NCI-H1105 (cell line): ENCODE data around the gene INO80C.

Source experiments
- DNase-seq: peaks from one replicate; lab custom pipeline; 2025; lab: John Stamatoyannopoulos, UW

INO80C gene, protein sequence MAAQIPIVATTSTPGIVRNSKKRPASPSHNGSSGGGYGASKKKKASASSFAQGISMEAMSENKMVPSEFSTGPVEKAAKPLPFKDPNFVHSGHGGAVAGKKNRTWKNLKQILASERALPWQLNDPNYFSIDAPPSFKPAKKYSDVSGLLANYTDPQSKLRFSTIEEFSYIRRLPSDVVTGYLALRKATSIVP

DNA sequence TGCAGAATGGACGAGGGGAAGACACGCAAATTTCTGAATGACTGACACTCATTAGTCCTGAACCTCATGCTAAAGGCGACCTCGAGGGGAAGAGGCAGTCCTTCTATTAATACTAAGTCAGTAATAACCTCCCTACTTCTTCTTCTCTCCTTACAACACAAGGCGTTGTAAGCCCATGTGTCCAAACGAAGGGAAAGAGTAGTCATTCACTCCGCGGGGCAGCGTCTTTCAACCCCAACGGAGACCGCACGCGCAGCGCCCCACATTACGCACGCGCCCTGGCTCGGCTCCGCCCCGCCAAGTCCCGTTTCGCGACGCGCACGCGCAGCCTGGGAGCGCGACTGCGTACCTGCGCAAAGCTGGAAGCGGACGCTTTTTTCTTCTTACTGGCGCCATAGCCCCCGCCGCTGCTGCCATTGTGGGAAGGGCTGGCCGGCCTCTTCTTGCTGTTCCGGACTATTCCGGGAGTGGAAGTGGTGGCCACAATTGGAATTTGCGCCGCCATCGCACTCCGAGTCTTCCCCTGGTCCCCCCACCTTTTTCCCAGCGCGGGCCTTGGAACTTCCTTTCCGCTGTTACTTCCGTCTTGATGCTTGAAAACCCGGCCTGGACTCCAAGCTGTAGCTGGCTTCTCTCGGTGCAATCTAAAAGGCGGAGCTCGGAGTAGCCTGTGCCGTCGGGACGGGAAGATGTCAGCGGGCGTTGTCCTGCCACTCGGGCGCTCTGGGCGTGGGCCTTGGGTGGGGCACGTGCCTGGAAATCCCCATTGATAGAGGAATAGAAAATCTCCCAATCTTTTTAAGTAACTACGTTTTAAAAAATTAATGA lies at the start of gene INO80C:
Gene INO80C (minus strand): TSS at position 591 of the 828 bp plus-strand sequence. CDS start 86 bp downstream, at position 505.
- DNase-seq, result peak; percentile 93

DNA sequence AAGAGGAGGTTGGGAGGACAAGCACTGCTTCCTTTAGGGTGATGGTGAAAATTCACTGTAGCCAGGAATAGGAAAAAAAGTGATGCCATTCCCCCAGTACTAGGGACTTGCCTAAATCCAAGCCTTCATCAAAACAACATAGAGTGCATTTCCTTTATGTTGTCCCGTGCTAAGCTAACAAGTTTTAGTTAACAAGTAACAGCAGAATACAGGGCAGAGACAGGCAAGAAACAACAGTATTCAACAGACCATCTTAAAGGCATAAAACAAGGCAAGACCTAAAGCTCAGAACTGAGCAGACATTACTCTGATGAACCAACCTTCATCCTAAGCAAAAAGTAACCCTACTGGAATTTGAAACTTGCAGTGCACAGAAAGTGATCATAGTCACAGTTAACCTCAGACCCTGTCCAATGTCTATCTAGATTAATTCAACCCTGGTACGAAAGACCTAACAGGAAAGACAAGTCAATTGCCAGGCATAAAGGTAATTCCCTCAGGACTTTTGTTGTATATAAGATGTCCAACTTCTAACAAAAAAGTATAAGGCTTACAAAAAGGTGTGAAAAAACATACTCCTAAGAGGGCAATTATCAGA lies 49.3 kb upstream of the INO80C start:
- DNase-seq, result no peak

DNA sequence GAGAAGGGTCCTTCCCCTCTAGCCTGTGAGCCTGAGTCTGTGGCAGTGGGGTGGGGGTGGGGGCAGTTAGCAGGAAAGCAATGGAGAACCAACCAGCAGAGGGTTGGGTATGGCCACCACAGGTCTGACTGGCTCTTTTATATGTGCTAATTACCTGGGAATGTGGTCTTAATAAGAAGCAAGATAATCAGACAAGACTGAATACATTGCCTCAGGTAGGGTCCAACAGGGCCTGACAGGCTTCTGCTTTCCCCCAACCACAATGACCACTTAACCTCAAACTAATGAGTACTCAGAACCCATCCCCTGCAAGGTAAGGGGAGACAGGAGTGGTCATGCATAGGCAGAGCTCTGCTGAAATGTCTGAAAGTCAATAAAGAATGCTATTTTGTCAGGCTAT lies 44.6 kb upstream of the INO80C start:
- no peak for DNase-seq

DNA sequence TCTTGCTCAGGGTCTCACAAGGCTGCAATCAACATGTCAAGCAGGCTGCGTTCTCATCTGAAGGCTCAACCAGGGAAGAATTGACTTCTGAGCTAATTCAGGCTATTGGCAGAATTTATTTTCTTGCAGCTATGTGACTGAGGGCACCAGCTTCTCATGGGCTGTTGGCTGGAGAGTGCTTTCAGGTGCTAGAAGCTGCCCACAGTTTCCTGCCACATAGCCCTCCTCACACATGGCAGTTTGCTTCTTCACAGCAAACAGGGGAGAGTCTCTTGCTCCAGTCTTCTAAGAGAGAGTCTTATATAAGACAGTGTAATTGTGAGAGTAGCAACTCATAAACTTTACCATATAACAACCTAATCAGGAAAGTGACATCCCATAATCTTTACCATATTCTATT lies 37.5 kb upstream of the INO80C start:
- no peak for DNase-seq

DNA sequence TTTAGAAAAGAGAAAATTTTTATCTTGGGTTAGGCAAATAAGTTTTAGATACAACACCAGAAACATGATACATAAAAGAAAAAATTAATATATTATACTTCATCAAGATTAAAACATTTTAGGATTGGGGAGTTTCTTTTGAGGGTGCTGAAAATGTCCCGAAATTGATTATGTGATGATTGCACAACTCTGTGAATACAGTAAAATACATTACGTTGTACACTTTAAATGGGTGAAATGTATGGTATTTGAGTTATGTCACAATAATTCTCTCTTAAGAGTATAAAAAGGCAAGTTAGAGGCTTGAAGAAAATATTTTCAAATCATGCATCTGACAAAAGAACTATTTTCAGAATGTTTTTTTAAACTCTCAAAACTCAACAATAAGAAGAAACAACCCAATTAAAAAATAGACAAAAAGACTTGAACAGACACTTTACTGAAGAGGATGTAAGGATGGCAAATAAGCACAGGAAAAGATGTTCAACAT lies 36.2 kb upstream of the INO80C start:
- DNase-seq, result no peak

DNA sequence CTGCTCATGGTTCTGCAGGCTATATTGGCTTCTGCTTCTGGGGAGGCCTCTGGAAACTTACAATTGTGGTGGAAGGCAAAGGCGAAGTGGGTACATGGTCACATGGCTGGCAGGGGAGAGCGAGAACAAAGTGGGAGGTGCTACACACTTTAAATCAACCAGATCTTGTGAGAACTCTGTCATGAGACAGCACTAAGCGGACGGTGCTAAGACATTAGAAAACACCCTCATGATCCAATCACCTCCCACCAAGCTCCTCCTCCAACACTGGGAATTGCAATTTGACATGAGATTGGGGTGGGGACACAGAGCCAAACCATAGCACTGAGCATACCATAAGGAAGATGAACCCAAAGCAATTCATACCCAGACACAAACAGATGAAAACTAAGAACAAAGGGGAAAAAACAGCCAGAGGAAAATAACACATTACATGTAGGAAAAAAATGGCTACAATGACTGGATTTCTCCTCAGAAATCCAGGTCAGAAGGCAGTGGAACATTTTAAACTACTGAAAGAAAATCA lies 31.1 kb upstream of the INO80C start:
- DNase-seq, result no peak

DNA sequence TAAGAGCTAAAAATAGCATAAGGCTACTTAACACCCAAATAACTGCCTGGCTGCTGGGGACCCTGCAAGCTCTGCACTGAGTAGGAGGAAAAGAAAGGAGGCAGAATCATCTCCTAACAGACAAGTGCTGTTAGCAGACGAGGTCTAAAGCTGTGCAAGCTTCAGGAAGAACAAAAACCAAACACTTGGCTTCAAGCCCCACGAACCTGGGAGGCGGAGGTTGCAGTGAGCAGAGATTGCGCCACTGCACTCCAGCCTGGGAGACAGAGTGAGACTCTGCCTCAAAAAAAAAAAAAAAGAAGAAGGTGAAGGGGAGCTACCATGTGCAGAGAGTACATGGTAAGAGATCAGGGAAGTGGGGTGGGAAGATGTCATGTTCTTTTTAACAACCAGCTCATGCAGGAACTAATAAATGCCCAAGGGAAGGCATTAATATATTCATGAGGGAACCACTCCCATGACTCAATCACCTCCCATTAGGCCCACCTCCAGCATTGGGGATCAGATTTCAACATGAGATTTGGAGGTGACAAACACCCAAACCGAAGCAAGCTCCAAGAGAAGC lies 28.8 kb upstream of the INO80C start:
- no peak for DNase-seq

DNA sequence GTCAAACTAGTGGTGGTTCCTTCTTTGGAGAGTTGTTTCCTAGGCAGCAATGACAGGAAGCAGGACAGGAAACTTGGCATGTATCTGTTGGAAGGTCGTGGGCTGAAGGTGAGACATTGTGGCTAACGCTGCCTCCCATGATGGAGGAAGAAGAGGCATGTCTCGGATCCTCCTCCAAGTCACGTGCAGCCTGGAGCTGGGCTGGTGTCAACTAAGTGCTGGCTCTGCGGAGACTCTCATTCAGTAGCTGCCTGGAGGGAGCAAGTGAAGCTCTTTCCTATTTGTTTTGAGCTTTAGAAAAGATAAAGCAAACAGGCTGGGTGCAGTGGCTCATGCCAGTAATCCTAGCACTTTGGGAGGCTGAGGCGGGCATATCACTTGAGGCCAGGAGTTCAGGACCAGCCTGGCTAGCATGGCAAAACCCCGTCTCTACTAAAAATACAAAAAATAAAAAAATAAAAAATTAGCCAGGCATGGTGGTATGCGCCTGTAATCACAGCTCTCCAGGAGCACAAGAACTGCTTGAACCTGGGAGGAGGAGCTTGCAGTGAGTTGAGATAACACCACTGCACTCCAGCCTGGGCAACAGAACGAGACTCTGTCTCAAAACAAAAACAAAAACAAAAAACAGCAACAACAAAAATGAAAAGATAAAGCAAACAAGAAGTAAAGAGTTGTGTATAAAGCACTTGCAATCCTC lies 28.2 kb upstream of the INO80C start:
- DNase-seq, result no peak

DNA sequence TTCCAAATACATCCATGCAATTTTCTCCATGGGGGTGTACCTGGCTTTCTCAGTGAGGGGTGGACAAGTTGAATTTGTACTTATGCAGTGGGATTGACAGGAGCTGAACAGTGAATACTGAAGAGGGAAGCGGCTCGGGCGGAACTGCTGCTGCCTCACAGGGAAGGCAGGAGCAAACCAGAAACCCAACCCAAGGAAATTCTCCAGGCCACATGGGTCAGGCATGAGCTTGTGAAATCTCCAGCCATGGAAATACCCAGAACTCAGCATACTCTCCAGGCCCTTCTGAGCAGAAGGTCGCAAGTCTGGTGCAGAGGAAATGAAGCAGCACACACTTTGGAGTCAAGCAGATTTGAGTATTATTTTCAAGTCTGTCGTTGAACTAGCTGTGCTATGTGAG lies 26.5 kb upstream of the INO80C start:
- no peak for DNase-seq

DNA sequence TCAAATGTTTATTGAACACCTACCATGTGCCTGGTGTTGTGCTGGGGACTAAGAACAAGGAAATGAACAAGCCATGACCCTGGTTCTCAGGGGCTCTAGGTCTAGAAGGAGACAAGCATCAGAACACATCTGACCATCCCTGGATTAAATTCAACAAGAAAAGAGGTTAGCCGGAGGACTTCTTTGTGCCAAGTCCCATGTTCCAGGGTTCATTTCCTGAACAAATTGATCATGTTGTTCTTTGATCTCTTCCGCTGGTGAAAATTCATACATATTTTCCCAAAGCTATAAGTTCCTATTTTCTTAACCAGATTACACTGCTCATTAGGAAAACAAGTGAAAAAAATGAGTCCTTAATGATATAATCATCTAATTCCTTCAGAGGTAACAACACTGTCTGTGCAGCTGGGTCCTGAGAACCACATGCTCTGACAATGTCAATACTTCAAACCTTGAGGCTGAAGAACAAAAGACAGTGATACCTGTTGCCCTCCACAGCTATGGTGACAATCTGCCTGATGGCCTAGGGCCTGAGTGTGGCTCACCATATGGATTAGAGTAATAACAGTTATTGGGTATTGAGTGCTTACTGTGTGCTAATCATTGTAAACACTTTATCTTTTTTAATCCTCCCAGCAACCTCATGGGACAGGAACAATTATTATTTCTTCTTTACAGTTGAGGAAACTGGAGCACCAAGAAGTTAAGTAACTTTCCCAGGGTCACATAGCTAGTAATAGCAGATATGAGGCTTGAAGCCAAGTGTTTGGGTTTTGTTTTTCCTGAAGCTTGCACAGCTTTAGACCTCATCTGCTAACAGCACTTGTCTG lies 24.6 kb upstream of the INO80C start:
- DNase-seq, result no peak

DNA sequence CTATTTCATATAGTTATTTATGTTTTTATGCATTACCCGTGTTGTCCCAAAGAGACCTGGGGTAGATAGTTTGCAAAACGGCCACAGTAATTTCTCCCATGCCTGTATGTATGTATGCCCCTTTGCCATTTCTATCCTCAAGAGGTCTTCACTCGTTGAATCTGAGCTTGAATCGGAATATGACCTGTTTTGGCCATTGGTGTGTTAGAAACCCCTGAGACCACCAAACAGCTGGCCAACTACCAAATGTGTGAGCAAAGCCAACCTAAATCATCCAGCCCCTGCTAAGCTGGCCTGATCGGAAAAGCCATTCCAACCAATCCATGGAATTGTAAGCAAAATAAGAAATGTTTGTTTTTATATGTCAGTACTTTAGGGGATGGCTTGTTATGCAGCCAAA lies 23.4 kb upstream of the INO80C start:
- no peak for DNase-seq

DNA sequence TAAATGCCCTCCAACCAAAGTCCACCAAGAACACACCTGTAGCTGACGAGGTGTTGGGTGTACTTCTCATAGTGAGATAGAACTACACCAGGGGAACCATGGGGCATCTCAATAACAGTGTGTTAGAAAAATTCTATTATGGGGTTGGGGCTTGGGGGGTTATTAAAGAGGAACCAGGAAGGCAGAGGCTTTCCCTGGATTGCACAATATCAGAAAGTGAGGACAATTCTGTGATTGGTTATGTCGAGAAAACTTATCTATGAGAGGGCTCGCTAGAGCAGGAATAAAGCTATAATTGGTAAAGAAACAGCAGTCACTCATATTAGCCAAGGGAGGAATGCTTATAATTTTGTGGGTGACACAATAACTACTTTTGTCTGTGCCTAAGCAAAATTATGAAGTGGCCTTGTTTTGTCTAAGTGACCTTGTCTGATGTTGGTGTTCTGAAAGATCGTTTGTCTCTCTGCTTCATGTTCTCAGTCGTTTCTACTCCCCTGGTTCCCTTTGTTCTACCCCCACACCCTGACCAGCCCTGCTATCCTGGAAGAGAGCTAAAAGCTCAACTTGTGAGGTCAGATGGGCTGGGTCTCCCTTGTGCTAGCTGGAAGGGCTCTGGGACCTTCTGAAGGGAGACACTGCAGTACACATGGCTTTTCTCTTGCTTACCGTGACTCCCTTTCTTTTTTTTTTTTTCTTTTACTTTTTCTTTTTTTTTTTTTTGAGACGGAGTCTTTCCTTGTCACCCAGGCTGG lies 21.6 kb upstream of the INO80C start:
- no peak for DNase-seq

DNA sequence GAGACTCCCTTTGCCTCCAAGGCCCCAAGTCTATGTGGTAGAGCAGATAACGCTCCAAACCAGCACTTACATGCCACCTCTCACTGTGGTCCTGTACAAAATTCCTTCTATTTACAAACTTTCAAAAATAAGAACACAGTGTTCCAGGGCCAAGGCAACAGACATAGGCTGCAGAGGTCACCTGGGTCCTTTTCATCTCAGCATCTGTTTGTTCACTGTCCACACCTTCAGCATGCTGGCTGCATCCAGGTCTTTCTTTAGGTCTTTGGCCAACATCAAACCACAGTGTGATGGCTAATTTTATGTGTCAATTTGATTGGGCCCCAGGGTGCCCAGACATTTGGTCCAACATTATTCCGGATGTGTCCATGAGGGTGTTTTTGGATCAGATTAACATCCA lies 20.0 kb upstream of the INO80C start:
- DNase-seq, result no peak

DNA sequence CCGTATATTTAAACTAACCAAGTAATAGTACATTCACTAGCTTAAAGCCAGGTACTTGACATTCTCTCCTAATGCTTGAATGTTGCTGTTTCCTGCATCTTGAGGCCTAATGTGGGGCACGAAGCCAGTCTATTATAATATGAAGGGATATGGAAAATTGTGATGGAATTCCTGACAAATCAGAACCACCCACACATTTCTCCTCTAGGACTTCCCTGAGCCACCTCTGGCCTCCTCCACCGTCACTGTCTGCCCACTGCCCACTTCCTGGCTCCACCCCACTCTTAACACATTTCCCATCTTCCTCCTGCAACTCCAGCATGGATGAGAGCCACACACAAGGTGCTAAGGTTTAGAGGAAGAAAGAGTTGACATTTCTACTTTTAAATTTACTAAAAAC lies 19.0 kb upstream of the INO80C start:
- no peak for DNase-seq

DNA sequence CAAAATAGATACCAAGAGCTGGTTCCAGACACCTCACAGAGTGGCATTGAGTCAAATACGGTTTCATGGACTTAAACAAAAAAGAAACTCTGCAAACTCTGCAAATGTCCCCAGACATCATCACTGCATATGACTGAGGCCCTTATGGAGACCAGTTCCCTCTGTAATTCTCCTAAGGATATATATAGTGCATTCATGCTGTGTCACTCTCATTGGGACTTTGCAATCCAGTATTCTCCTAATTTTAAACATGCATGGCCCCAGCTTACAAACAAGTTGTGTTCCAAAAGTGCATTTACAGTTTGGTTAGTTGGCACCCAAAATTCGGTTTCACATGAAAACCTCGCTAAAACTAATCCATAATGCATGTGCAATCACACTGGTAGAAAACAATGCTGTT lies 18.6 kb upstream of the INO80C start:
- no peak for DNase-seq

DNA sequence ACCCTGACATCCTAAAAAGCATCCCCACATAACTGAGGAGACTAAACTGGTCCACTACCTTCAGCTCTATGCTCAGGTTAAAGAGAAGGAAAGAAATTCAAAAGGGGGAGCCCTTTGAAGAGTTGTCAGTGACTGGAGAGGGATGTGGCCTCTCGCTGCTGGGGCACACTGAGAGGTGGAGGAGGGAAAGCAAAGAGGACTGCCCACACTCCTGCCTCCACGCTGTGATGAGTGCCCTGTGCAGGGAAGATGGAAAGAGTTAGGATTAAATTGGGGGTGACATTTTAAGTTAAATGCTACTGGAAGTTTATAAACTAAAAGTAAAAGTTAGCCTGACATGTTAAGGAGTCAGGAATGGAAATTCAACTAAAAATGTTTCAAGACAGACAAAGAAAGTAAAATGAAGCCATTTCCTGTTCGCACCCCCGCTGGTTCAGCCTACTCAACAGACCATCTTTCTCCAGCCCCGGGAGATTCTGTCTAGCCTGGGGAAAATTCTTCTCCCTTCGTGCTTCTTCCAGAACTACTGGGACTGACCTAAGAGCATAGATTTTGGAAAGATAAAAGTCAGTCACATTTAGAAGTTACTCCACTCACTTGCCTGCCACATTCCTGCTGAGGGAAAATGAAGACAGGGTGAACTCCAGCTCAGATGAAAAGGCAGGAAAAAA lies 17.8 kb upstream of the INO80C start:
- DNase-seq, result no peak

DNA sequence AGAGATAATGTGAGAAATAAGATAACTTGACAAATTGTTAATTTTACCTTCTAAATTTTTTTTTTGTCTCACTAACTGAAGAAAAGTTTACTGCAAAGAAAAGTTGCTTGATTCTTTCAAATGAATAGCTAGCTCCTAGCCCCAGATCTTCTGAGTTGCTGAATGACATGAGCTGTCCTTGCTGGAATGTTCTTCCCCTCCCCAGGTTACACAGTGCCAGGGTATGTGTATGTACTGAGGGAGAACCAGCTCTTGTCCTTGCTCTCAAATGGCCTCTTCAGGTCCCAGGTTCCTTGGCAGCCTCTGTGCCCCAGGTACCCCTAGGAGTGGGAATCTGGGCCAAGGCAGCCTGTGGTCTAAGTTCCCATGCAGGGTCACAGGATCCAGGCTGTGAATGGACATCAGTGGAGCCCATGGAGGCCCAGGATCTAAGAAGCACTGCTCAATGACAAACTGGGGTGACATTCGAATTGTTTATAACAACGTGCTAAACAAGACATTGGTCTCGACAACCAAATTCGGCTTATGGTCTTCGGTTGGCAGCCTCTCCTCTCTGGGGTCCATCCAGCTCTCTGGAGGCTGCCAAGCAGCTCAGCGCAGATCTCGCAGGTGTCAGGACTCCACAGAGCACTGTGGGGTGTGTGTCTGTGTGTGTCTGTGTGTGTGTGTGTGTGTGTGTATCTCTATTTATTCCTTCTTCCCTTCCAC lies 17.1 kb upstream of the INO80C start:
- DNase-seq, result no peak

DNA sequence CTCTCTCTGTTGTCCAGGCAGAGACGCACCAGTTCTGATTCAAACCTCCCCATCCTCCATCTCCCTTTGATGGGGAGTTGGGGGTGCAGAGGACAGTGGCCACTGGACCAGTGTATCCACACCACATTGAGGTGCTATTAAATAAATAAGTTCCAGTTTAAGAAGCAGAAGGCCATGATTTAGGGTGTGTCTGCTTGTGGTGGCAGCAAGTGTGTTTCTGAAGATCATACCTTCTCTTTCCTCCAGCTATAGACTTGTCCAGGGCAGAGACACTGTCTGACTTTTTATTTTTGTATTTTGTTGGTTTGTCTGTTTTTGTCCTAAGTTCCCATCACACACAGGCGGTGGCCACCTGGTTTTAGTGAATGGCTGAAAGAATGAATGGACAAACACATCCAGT lies 16.5 kb upstream of the INO80C start:
- DNase-seq, result no peak
